CD4-positive, alpha-beta T cell treated with Interleukin-2 at 100 ng/mL for 4 hours (primary cell): ENCODE results near the gene MAML2.
A peak's percentile ranks its signal among the peaks of the same experiment; 100 is the strongest.

Experiments used
- DNase-seq: peaks from one replicate; pipeline ENCODE4 v3.0.0-alpha.2; 2020; ENCODE audit warnings: low spot score

MAML2 gene

DNA sequence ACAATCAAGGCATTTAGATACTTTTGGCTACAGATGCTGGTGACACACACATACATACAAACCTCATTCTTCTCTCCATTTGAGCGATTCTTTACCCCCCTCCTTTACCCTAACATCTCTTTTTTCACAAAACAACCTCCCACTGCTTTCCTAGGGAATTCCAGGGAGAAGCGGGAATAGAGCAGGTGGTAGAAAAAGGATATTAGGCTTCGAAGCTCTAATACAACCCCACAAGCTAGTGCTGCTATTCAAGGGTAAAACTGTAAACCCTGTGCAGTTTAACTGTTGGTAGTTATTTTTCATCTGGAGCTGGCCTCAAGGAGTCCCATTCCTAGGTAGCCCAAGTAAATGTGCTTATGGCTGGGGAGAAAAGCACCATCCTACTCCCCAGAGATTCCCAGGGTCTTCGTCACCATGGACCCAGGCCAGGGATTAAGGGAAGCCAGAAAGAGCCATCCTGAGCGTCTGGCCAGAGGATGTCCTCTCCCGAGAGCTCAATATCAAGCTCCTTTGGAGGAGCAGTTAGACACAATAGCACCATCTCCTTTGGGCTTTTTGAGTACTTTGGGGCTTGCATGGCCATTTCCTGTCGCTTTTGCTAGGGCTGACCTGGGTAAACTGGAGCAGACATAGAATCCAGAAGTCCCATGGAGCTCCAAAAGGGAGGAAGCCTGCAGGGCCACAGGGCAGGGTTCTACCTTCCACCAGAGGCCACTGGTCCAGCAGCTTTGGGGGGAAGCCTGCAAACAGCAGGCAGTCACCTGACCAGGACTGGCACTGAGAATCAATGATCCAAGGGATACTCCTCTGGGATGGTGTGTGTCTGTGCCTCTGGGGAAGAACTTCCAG, 3.1 kb downstream of the MAML2 start:
- DNase-seq, result no peak

DNA sequence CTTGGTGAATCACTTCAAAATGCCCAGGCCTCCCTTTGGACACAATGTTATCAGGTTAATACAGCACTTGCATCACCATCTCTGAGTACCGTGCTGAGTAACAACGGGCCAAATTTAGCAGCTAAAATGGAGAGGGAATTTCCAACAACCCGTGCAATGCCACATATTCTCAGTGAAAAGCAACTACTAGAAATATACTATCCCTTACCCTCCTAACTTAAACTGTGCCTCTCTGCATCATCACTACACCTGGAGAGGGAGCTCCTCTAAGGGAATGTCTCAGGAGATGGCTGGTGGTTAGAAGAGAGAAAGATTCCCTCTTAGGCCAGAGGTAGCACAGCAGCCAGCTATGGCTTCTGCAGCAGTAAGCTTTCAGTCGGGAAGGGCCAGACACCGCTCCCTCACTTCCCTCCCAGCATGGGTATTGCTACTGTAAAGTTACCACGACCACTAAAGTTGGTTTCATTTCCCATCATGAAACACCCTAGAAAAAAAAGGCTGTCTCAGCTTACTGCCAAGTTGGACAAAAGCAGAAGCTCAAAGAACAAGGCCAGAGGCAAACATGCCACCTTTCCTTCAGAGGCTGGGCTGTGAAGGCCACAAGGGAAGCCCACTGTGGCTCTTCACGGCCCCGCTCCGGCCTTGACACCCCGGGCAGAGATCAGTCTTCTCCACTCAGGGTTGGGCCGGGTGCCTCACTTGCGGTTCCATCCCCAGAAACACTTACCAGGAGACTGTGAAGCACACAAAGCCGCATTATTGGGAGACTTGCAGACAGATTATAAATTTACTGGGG, 3.9 kb downstream of the MAML2 start:
- DNase-seq, result peak; percentile 50

DNA sequence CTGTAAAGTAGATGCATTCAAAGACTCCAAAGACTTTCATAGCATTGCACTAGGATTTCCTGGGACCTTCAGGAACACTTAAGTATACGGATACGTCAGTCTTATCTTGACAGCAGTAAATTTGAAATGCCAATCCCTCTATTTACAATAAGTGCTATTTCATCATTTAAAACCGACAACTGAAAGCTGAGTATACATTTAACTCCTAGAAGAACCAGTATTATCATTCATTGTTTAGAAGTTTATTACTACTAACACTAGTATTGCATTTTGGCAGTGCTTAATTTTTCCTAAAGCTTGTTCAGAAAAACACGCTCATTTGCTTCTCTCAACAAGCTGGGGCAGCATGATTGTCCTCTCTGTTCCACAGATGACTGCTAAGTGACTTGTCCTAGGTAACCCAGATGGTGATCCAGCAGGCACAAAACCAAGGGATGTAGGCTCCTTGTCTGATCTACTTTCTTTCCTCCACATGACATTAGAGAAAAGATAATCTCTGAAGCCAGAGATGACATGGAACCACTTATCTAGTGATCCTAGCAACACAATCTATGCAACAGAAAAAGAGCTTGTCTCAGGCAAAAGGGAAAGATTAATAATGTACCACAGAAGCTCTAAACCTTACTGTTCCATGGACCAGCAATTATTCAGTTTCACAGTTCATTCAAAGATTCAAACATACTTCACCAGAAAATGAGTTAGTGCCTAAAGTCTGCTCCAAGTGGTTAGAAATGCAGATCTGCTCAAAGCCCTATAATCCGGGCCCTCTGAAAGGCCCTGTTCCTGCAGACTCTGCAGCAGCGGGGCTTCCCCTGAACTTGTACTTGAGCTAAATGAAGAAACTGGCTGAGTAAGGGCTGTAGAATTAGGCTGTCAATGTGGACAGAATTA, 5.2 kb downstream of the MAML2 start:
- DNase-seq, result peak; percentile 45

DNA sequence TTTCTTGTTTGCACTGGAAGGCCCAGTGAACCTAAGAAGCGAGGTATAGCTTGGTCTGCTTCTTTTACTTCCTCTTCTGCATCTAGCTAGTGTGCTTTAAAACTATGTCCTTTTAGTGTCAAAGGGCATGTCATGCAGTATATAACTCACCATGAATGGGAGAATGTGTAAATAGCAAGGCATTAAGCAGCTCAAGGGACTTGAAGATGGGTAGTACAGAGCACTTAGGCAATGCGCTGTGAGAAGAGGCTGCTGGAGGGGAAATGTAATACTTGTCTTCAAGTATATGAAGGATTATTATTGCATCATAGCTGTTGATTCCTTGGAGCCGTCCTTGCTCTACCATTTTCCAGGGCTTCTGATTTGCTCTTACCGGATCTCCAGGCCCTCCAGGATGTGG, 7.6 kb downstream of the MAML2 start:
- DNase-seq, result no peak

DNA sequence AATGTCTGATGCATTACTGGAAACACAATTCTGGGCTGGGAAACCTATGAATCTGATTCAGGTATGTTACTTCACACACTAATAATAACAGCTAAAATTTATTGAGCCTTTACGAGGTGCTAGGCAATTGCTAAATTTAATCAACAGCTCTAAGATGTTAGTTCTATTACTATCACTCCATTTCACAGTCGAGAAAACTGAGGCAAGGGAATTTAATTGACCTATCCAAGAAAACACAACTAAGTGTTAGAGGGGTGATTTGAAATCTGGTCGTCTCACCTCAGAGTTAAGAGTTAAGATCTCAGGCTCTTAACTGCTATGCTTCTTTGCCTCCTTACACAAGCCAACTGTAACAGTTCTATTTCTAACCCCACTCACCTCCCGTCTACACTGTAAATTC, 8.8 kb downstream of the MAML2 start:
- no peak for DNase-seq

DNA sequence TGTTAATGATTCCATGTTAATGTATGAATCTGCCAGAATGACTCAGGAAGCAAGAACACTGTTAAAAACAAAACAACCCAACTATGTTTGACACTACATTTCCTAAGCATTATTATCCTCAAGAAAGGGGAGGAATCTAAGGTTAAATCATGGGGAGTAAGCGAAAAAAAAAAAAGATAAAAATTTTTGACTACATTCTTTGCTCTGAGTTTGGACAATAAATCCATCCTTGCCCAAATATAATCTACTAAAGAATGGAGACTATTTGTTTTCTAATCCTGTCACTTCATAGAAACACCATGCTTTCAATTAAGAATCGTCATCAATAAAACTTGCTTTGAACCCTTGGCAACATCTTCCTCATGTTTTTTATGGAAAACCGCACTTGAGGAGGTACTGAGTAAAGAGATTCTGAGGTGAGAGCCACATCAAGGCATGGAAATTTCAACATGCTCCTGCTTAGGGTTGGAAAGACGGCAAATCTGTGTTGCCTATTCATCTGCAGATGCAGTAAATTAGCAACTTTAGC, 9.7 kb downstream of the MAML2 start:
- no peak for DNase-seq

DNA sequence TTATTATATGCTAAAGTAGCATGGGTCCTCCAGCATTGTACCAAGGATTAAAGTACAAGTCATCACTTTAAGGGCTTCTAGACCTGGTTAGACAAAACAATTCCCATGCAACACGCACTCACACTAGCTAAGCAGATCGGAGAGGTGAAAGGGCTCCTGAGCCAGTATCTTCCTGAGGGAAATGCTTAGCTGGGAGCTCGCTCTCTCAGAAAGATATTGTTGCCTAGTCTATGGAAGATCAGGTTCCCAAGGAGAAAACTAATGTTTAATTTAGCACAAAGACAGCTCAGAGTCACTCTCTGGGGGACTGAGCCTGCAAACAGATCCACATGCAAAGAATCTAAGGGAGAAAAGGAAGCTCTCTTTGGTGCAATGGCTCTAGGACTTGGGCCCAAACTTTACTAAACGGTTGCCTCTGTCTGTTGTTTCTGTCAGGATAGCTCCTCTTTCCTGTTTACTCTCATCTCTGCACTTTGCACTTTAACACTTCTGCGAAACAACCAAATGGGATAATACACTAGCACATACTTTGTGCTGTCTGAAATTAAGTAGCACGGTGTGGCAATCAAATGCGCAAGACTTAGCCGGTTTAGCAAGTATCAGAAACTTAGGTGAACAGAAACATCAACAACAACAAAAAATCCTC, 10.7 kb downstream of the MAML2 start:
- DNase-seq, result no peak

DNA sequence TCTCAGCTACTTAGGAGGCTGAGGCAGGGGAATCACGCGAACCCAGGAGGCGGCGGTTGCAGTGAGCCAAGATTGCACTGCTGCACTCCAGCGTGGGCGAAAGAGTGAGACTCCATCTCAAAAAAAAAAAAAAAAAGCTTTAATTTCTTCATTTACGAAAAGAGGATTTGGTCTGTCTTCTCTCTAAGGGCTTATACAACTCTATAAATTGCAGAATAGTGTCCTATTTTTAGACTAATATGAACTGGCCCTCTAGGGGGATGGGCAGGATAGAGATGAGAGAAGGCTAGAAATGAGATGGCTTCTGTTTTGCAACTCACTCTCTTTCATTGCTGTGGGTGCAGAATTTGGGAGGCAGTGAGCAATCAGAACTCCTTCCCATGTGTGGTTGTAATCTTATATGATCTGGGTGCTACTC, 11.3 kb downstream of the MAML2 start:
- no peak for DNase-seq

DNA sequence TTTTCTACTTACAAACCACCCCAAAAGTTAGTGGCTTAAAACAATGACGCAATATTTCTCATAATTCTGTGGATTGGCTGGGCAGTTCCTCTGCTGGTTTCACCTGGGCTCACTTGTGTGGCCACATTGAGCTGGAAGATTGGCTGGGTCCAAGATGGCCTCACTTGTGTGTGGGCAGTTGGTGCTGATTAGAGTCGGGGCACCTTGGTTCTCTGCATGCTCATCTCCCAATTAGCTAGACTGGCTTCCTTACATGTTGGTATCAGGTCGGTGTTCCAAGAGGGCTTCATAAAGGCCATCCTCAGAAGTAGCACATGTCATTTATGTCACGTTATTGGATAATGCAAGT, 12.5 kb downstream of the MAML2 start:
- DNase-seq, result no peak

DNA sequence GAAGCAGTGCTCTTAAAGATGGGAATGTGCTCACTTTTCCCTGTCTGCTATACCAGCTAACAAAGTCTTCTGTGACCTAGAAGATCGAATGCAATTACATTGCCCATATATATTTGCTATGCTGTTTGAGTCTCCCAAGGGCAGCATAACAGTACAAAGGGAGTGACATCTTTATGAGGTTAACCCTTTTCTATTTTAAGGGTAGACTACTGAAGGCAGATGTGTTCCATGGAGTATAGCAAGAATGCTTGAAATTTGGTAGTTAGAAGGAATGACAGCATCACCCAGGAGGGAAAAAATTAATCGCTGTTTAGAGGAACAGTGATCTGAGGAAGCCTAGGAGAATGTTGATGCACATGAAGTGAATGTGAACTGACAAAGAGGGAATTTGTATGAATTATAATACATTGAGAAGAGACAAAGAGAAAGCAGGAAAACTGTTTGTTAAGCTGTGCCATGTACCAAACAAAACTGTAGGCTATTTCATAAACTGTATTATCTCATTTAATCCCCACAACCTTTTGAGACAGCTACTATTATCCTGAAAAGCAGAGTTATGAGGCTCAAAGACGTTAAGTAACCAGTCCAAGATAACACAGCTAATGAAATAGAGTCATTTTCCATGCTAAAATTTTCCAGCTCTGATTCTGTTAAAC, 13.0 kb downstream of the MAML2 start:
- no peak for DNase-seq

DNA sequence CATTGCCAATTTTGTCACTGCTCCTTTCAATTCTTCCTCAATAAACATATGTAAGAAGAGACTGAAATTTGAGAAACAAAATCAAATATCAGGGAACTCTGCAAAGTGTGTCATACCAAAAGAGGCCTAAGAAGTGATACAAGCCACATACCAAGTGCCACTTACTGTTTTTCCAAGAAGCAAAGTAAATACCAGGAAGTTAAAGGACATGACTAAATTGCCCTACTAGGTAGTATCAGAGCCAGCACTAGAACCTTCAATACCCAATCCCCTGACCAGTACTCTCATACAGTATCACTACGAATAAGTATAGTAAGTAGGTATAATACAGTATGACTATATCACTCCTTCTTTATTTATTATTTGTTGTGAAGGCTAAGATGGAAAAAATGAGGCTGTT, 13.6 kb downstream of the MAML2 start:
- peak; percentile 12 for DNase-seq

DNA sequence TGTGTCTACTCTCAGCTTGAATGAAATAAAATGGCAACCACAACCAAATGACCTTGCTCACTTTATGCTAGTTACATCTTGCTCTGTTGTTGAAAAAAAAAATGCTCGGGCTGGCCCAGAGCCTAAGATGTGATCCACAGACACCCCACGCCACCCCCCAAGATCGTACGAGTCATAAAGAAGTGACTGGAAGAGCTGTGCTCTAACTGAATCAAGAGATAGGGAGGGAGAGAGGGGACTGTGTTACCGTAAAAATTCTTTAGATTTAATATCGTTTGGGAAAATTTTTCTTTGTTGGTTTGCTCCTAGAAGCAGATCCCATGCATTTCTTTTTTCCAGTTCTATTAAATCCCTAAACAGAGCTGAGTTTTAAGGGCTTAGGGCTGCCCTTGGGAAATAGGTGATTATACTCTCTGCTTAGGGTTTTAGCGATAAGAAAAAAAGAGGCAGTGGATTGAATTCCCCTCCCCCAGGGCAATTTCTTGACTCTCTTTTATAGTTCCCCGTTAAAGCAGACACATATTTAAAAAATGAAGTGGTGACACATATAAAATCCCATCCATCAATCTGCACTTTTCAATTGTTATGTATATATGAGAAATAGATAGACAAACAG, 14.5 kb downstream of the MAML2 start:
- no peak for DNase-seq

DNA sequence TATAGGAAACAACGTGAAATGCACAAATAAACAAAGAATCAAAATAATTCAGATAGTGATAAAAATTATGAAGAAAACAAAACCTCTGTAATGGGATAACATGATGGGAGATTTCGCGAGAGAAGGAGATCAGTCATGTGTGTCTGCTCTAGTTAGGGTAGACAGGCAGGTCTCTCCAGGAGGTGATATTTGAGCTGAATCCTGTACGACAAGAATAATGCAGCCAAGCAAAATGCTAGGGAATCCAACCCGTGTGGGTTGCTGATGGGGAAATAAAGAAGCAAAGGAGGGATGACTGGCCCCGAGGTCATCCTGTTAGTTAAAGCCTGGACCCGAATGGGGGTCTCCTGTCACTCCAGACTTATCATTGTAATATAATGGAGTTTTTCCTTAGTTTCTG, 16.0 kb downstream of the MAML2 start:
- DNase-seq, result no peak

DNA sequence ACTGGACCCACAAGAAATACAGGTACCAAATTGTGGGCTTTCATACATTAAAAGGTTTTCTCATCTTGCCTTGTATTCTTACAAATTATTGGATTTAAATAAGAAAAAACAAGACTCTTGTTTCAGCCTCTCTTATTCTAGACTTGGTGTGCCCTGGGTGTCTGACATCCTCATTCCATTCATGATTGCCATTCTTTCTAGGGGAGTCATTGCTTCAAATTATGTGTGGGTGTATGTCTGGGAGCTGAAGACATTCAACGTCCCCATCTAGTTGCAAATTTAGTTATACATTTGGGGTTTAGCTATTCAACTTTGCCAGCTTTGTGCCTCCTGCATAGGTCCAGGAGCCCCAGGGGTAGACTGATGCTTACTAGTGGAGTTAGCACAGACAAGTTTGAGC, 18.1 kb downstream of the MAML2 start:
- DNase-seq, result no peak

DNA sequence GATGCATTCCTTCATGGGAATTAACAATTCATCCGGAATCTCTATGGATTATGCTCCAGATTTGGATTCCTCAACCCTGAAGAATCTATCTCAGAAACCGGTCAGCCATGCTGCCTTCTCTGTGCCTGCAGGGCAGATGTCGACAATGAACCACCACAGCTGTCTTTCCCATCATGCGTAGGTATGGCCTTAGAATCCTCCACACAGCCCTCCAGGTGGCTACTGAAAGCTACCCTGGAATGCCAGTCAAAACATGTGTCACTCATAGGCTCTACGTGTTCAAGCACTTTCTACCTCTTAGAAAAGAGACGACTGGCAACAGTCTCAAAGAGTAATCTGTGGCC, 19.4 kb downstream of the MAML2 start:
- no peak for DNase-seq

DNA sequence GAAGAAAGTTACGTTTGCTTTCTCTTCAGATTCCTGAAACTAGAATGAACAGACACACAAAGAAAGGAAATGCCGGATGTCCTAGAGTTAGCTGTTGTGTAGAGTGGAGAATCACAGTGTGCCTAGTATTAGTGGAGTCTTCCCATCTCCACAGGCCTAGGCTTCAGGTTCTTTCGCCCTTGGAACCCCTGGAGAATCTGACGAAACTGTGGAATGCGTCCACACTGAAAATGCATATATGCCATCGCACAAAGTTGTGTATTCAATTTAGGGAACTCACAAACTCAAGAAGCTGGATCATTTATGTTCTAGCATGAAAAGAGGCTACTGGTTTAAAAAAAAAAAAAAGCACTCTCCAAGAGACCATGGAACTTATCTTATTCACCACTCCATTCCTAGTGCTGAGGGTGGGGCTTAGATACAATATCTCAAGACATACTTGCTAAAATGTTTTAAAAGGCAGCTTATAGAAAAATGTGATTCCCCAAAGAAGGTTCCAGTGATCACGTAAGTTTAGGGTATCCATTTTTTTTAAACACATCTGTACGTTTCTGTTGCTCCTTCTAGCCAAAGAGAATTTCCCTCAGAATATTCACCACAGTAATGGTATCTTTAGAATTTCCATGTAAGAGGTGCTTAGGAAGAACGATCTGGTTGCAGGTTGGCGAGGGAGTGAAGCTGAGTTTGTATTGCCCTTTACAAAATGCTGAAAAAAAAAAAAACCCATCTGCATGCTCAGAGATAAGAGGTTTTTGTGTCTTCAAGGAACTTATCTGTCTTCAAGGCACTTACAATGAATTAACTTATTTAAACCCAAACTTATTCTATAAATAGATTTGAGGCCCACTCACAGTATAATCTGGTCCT, 20.0 kb downstream of the MAML2 start:
- no peak for DNase-seq

DNA sequence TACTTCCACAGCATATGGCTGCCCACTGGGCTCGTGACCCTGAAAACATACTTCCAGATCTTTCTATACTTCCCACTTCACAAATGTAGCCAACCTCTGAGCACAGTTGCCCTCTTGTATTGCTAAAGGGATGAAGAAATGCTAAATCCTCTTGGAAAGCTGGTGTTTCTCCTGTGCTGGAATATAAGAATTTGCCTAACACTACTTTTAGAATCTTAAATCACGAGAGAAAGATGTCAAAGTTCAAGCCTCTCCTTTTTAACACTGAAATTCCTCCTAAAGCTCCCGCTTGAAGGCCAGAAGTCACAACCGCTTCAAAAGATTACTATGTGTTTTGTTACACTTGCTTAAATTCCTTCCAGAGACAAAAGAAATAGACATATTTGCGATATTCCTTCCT, 21.9 kb downstream of the MAML2 start:
- no peak for DNase-seq

DNA sequence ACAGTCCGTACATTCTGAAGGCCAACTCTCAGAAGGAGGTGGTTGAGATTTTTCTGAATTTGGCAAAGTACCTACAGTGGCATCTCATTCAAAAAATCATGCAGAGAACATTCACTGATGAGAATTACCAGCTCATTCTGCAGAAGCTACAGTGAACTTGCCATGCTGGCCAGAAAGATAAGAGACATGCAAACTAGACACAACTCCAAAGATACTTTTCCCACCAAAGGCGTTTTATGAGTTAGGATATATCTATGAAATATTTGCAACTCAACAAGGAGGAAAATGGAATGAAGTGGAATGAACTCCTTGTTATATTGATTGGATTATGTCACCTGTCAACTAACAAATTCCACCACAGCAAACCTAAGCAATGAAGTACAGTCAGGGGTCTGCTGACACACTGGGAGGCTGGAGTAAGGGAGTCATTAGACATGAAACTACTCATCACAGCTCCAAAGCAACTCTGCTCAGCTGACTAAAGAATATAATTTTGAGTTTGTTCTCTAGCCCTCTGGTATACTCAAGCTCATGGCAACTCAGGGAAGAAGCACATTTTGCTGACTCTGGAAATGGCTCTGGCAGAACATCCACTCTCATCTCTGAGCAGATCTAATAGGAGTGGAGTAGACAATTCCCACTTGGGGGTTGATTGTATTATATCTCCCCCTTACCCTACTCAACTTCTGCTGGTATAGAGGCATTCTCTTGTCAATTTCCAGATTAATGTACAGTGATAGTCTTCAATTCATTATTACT, 22.9 kb downstream of the MAML2 start:
- no peak for DNase-seq

DNA sequence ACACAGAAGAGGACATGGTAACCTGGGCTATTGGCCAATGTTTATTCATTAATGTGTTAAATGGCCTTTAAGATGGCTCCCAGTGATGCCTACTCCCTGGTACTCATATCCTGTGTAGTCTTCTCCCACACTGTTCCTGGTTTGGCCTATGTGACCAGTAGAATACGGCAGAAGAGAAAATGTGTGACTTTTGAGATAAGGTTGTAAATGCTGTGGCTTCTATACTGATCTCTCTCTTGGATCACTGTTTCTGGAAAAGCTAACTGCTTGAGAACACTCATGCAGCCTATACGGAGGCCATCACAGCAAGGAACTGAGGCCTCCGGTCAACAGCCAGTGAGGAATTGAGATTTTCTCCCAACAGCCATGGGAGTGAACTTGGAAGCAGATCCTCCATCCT, 24.1 kb downstream of the MAML2 start:
- no peak for DNase-seq
